Mononuclear cell (primary cell): ENCODE results near the gene TOP3B. TPM values are rescaled to one million over a fixed set of nuclear protein-coding genes. Genes with fewer than 3 reads are reported as not detected.

Source experiments
- H3K27me3 ChIP-seq: 2 replicates; pipeline ENCODE4 v1.6.0; 2011; ENCODE audit warnings: low read length, control low read depth; ENCODE audit not compliant: insufficient read depth
- H3K4me1 ChIP-seq: 2 replicates; pipeline ENCODE4 v1.5.1; 2011; ENCODE audit warnings: mild to moderate bottlenecking, low read length, control low read depth; ENCODE audit not compliant: insufficient read depth
- H3K4me3 ChIP-seq: 2 replicates; pipeline ENCODE4 v1.5.1; 2011; ENCODE audit warnings: mild to moderate bottlenecking, low read length, moderate library complexity
- H3K9me3 ChIP-seq: 2 replicates; pipeline ENCODE4 v1.5.1; 2011; ENCODE audit warnings: low read depth, mild to moderate bottlenecking, control low read depth, low read length
- total RNA-seq: library from RNA; depleted of rRNA; stranded (reverse); fragments of >200 nt; gene quantifications from one replicate; pipeline ENCODE4 v1.2.3, GENCODE V29; 2012

The TOP3B gene
- total RNA-seq, 1 donor, result 34.8 TPM

DNA sequence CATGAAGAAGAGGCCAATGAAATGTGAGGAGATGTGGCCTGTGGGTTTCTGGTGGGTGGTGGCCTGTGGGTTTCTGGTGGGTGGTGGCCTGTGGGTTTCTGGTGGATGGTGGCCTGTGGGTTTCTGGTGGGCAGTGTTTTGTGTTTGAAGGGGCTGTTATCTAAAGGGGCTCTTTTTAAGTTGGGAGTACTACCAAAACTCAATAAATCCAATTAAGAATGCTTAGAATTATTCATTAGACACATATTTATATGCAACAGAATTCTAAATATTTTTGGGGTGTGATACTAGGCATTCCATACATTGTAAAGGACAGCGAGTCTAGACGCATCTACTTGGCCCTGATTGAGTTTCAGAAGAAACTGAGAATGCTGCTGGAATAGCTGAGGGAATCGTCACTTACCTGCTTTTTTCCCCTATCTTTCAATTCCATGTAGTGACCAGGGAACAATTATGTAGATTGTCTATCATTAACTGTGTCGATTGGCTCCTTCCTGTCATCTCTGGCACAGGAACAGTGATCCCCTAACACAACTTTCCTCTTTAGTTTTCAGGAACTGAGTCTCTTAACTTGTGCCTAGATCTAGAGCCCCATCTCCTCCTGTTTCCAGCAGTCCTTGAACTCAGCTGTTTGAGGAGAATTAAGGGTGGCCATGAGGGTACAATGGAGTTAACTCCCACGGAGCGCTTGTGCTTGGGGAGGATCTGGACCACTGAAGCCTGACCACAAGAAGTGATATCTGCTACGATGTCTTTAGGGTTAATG, 37.3 kb upstream of the TOP3B start:
- no peaks in the 10 kb centered on the region for H3K4me1 ChIP-seq
- no peaks in the 10 kb centered on the region for H3K9me3 ChIP-seq
- H3K4me3 ChIP-seq, result no peak overlapping the region
- H3K27me3 ChIP-seq, result no peaks in the 10 kb centered on the region

DNA sequence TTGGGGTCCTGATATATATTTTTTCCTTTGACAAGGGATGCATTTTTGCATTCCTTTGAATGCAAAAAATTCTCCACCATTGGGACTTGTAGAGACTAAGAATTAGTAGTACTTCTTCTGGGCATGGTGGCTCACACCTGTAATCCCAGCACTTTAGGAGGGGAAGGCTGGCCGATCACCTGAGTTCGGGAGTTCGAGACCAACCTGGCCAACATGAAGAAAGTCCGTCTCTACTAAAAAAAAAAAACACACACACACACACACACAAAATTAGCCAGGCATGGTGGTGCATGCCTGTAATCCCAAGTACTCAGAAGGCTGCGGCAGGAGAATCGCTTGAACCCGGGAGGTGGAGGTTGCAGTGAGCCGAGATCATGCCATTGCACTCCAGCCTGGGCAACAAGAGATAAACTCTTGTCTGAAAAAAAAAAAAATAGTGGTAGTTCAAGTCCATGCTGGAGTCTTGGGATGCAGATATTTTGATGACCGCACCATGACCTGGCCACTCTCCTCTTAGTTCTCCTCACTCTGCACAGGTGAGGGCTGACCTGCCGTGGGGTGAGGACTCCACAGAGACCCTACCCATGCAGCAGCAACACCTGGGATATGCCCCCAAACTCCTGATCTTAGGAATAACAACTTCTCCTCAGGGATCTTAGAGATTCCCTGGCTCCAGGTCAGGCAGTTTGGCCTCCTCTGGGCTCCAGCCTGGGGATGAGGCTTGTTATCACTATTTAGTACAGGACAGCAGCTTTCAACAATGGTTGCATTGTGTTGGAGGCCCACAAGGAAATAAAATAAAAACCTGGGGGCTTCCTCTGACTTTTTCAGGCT, 36.5 kb upstream of the TOP3B start:
- Histone ChIP-seq H3K9me3 (no peaks in the 10 kb centered on the region), H3K27me3 (no peaks in the 10 kb centered on the region), H3K4me1 (no peaks in the 10 kb centered on the region), H3K4me3 (no peak overlapping the region)

DNA sequence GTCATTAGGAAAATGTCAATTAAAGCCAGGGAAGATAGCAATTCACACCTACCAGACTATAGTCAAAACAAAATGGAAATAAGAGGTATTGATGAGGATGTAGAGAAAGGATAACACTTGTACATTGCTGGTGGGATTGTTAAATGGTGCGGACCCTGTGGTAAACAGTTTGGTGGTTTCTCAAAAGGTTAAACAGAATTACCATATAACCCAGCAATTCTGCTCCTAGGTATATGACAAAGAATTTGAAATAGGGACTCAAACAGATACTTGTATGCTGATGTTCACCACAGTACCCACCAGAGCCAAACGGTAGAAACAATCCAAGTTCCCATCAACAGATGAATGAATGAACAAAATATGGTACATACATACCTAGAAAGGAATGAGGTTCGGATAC, 33.0 kb upstream of the TOP3B start:
- Histone ChIP-seq H3K9me3 (no peaks in the 10 kb centered on the region), H3K4me1 (no peaks in the 10 kb centered on the region), H3K27me3 (no peaks in the 10 kb centered on the region), H3K4me3 (no peak overlapping the region)

DNA sequence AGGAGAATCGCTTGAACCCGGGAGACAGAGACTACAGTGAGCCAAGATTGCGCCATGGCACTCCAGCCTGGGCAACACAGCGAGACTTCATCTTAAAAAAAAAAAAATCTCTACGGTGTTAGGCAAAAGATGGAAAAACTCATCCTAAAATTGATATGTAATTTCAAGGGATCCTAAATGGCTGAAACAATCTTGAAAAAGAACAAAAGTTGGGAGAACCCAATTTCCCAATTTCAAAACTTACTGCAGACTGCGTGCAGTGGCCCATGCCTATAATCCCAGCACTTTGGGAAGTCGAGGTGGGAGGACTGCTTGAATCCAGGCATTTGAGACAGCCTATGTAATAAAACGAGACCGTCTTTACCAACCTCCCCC, 31.7 kb upstream of the TOP3B start:
- no peaks in the 10 kb centered on the region for H3K9me3 ChIP-seq
- no peak overlapping the region for H3K4me3 ChIP-seq
- no peaks in the 10 kb centered on the region for H3K4me1 ChIP-seq
- no peaks in the 10 kb centered on the region for H3K27me3 ChIP-seq

DNA sequence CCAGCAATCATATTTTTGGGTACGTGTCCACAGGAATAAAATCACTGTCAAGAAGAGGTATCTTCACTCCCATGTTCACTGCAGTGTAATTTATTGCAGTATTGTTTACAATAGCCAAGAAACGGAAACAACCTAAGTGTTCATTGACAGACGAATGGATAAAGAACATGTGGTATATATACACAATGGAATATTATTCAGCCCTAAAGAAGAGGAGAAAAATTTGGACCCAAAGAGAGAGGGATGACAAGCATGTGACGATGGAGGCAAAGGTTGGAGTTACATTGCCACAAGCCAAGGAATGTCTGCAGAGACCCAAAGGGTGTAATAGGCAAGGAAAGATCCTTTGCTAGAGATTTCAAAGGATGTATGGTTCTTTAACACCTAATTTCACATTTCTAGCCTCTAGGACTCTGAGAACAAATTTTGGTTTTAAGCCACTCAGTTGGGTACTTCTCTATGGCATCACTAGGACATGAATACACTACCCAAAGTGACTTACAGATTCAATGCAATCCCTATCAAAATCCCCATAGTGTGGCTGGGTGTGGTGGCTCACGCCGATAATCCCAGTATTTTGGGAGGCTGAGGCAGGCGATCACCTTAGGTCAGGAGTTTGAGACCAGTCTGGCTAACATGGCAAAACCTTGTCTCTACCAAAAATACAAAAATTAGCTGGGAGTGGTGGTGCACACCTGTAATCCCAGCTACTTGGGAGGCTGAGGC, 31.1 kb upstream of the TOP3B start:
- Histone ChIP-seq H3K27me3 (no peaks in the 10 kb centered on the region), H3K4me3 (no peak overlapping the region), H3K9me3 (no peaks in the 10 kb centered on the region), H3K4me1 (no peaks in the 10 kb centered on the region)

DNA sequence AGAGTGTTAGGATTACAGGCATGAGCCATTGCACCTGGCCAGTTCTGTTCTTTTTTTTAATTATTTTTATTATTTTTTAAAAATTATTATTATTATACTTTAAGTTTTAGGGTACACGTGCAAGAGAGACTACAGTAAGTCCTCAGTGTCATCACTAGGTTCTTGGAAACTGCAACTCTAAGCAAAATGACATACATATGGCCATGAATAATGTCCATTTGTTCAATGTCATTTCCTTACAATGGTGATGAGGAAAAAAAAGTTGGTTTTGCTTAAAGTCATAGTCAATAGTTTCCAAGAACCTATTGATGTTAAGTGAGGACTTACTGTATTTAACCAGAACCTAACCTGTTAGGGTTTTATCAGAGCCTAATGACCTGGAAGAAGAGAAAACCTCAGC, 29.4 kb upstream of the TOP3B start:
- no peaks in the 10 kb centered on the region for H3K9me3 ChIP-seq
- H3K4me3 ChIP-seq, result no peak overlapping the region
- no peaks in the 10 kb centered on the region for H3K27me3 ChIP-seq
- no peaks in the 10 kb centered on the region for H3K4me1 ChIP-seq

DNA sequence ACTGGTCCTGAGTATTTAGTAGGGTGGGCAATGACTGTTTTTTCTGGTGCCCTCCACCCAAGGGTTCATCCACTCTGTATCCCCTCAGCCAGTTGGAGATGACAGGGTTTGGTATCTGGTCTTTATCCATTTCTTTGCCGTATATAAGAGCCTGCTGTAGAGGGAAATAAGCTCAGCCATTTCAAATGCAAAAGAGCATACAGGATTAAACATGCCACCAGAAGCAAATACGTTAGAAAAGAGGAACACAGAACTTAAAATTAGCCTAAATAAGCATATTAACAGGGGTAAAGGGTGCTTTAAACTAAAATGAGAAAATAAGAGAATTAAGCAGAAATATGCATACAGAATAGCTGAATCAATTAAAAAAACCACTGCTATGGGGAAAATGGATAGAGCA, 27.8 kb upstream of the TOP3B start:
- H3K9me3 ChIP-seq, result no peaks in the 10 kb centered on the region
- H3K27me3 ChIP-seq, result no peaks in the 10 kb centered on the region
- H3K4me3 ChIP-seq, result no peak overlapping the region
- H3K4me1 ChIP-seq, result no peaks in the 10 kb centered on the region

DNA sequence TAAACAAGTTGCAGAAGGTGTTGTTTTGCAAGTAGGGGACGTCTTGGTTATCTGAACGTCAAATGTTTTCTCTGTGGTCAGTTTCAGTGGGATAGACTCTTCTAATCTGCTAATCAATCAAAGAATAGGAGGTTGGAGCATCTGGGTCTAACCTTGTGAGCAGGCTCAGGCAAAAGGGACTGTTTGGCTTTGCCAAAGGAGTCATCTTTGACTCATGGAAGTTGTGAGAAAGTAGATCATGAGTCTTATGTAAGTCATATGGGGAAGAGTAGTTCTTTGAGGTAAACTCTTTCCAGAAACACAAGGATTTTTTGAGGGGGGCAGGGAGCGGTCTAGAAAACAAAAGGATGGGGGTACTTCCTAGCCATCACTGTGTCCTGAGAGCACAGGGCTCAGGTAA, 27.1 kb upstream of the TOP3B start:
- Histone ChIP-seq H3K4me3 (no peak overlapping the region), H3K9me3 (no peaks in the 10 kb centered on the region), H3K27me3 (no peaks in the 10 kb centered on the region), H3K4me1 (no peaks in the 10 kb centered on the region)

DNA sequence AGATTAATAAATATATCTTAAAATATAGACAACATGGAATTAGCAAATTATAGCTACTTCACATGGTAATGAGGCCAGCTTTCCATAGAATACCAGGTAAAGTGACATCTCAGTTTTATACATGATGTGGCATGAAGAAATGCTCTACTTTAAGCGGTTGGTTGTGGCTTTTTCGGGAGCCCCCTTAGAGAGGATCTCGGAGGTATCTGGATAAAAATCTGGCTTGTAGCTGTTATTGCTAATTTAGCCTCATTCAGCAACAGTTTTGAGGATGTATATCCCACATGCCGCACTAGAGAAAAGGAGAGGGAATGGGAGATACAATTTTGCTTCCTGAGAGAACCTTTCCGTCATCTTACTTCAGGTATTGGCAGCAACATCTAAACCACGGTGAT, 24.0 kb upstream of the TOP3B start:
- H3K9me3 ChIP-seq, result no peaks in the 10 kb centered on the region
- H3K4me3 ChIP-seq, result no peak overlapping the region
- H3K4me1 ChIP-seq, result no peaks in the 10 kb centered on the region
- H3K27me3 ChIP-seq, result no peaks in the 10 kb centered on the region

DNA sequence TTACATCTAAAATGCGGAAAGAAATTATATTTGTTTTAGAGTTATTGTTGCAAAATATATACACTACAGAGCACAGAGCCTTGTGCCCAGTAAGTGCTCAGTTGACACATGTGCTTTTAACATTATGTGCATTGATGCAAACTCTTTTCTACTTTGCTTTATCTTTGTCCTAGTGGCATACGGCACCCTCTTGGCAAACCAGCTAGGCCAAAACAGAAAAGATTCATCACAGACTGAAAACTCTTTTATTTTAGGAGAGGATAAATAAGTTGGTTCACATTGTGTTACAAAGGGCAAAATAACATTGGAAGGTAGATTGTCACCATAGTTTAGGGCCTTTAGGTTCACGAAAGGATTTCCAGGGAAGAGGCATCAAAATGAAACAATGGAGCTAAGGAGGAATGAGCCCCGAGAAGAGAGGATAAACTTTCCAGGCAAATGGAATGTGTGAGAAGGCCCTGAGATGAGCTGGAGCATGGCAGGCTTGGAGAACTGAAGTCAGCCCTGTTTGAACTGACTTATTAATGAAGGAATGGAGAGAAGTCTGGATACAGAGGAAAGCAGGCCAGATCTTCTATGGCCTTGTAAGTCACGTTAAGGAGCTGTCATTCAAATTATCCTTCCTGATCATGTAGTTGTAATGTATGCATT, 23.5 kb upstream of the TOP3B start:
- H3K9me3 ChIP-seq, result no peaks in the 10 kb centered on the region
- H3K27me3 ChIP-seq, result no peaks in the 10 kb centered on the region
- H3K4me1 ChIP-seq, result no peaks in the 10 kb centered on the region
- no peak overlapping the region for H3K4me3 ChIP-seq

DNA sequence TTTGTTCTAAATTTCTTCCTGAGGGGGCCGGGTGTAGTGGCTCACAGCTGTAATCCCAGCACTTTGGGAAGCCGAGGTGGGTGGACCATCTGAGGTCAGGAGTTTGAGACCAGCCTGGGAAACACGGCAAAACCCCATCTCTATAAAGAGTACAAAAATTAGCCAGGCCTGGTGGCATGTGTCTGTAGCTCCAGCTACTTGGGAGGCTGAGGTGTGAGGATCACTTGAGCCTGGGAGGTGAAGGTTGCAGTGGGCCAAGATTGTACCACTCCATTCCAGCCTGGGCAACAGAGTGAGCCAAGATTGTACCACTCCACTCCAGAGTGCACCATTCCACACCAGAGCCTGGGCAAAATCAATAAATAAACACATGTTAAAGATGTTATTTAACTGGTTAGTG, 20.6 kb upstream of the TOP3B start:
- Histone ChIP-seq H3K27me3 (no peaks in the 10 kb centered on the region), H3K4me3 (no peak overlapping the region), H3K9me3 (no peaks in the 10 kb centered on the region), H3K4me1 (no peaks in the 10 kb centered on the region)

DNA sequence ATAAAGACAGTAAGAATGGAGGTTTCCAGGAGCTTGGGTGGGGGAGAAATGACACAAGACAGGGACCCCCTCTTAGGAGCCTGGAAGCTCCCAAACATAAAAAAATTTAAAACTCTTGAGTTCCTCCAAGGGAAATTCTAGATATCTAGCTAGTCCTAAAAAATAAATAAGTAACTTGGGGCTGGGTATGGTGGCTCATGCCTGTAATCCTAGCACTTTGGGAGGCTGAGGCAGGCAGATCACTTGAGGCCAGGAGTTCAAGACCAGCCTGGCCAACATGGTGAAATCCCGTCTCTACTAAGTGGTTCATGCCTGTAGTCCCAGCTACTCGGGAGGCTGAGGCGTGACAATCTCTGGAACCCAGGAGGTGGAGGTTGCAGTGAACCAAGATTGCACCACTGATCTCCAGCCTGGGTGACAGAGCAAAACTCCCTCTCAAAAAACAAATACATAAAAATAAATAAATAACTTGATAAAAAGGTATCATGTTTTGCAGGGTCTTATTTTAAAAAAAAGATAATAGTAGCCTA, 20.0 kb upstream of the TOP3B start:
- H3K4me3 ChIP-seq, result no peak overlapping the region
- H3K4me1 ChIP-seq, result no peaks in the 10 kb centered on the region
- H3K9me3 ChIP-seq, result no peaks in the 10 kb centered on the region
- no peaks in the 10 kb centered on the region for H3K27me3 ChIP-seq

DNA sequence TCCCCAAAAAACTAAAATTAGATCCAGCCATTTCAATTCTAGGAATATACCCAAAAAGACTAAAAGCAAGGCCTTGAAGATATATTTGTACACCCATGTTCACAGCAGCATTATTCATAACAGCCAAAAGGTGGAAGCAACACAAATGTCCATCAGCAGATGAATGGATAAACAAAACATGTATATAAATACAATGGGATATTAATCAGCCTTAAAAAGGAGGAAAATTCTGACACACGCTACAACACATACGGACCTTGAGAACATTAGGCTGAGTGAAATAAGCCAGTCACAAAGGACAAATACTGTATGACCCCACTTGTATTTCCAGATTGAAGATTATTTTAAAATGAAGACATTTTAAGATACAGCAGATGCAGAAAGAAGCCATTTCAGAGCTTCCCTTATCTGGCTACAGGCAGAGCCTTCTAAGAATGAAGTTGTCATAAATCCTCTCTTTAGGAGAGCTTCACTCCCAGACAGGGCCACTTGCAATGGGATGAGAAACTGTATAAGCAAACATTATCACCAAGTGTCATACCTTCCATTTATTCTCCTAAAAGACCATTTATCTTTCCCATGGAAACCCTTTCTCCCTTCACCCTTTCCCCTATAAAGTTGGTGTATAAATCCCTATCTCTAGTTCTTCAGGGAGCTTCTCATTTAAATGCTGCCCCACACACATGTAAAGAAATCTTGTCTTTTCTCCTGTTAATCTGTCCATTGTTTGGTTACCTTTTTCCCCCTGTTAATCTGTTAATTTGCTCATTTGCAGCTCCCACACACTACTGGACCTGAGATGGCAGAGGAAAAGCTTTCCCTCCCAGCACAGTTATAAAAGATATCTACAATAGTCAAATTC, 19.3 kb upstream of the TOP3B start:
- no peaks in the 10 kb centered on the region for H3K27me3 ChIP-seq
- H3K4me3 ChIP-seq, result no peak overlapping the region
- H3K4me1 ChIP-seq, result no peaks in the 10 kb centered on the region
- H3K9me3 ChIP-seq, result no peaks in the 10 kb centered on the region

DNA sequence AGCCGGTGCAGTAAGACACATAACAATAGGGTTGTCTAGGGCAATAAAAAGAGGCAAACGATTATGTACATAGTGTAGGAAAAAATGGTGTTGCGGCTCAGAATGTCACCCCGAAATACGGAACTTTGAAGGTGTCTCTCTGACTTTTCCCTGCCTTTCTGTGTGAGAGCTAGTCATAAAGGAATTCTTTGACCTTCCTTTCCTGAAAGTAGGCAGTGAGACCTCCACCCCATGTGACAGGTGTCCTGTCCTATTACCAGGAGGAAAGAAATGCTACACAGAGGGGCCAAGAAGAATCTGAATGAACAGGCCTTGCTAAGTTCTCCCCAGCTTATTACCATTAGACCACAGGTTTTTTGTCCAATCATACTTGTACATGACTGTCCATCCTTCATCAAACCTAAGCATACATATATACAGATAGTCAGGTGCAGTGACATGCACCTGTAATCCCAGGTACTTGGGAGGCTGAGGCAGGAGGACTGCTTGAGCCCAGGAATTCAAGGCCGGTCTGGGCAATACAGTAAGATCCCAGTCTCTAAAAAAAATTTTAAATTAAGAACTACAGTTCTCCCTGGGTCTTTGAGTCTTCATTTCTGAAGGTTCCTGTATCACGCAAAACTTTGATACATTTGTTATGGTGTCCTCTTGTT, 16.1 kb upstream of the TOP3B start:
- Histone ChIP-seq H3K4me3 (no peak overlapping the region), H3K9me3 (no peaks in the 10 kb centered on the region), H3K4me1 (no peaks in the 10 kb centered on the region), H3K27me3 (no peaks in the 10 kb centered on the region)
